ENCODE data around the gene REX1BD.
"Not testable (repeated sequence)": the region's sequence is repeated elsewhere in the genome, so short reads cannot be mapped to it uniquely, and the experiment has no call there.

Gene REX1BD

DNA sequence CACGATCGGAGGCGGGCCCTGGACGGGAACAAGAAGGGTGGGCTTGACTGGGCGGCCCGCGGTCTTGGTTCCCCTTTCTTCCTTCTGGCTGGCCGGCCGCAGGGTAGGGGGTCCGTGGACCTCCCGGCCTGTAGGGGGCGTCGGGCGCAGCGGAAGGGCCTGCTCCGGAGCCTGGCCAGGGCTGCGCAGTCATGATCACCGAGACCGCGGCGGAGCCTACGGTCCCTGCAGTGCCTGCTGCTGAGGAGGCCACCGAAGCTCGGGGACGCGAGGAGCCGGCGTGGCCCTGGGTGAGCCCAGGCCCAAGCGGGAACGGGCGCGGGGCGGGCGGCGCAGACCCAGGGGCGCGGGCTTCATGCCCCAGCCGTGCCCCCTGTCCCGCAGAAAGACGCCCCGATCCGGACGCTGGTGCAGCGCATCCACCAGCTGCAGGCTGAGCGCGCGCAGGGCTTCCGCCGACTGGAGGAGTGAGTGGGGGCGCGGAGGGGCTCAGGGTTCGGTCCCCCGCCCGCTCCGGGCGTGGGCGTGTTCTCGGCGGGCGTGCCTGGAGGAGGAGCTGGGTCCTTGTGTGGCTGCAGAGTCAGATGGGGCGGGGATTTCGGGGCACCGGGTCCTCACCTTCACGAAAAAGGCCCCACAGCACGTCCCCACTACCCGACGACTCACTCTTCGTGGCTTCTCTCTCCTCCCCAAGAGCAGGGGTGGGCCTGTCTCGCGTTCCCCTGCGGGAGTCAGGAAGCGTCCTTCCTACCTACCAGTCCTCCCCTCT, at the start of gene REX1BD:
REX1BD (plus strand) TSS at position 188 of the 769 bp plus-strand sequence; CDS start at position 192, 4 bp downstream.
- H3K27ac ChIP-seq: peak within 1 kb of the TSS; percentile 93
- TF ChIP-seq ZFX (IDR thresholded peaks at IDR 0.05): peak; percentile 50; the same call in 1 of the 2 replicates
- TF ChIP-seq, protein P1, sequence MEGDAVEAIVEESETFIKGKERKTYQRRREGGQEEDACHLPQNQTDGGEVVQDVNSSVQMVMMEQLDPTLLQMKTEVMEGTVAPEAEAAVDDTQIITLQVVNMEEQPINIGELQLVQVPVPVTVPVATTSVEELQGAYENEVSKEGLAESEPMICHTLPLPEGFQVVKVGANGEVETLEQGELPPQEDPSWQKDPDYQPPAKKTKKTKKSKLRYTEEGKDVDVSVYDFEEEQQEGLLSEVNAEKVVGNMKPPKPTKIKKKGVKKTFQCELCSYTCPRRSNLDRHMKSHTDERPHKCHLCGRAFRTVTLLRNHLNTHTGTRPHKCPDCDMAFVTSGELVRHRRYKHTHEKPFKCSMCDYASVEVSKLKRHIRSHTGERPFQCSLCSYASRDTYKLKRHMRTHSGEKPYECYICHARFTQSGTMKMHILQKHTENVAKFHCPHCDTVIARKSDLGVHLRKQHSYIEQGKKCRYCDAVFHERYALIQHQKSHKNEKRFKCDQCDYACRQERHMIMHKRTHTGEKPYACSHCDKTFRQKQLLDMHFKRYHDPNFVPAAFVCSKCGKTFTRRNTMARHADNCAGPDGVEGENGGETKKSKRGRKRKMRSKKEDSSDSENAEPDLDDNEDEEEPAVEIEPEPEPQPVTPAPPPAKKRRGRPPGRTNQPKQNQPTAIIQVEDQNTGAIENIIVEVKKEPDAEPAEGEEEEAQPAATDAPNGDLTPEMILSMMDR (conservative IDR thresholded peaks at IDR 0.05): peak; percentile 97

DNA sequence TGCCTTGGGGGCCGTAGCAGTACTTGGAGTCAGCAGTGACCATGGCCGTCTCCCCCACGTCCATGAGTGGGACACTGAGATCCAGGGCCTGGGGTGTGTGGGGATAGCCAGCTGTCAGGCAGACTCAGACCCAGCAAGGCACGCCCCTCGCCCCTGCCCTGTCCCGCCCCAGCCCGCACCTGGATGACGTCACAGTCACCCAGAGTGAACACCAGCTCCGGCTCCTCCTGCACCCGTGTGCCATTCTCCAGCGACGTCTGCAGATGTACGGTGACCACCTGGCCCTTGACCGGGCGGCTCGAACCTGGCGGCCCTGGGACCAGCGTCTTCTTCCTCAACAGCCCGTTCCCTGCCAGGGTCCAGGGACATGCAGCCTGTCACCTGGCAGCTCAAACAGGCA, 49.2 kb upstream of the REX1BD start:
- no peak overlapping the region for H3K27ac ChIP-seq
- TF ChIP-seq ZFX (IDR thresholded peaks at IDR 0.05): no peak
- TF ChIP-seq, protein P1 (conservative IDR thresholded peaks at IDR 0.05): no peak

DNA sequence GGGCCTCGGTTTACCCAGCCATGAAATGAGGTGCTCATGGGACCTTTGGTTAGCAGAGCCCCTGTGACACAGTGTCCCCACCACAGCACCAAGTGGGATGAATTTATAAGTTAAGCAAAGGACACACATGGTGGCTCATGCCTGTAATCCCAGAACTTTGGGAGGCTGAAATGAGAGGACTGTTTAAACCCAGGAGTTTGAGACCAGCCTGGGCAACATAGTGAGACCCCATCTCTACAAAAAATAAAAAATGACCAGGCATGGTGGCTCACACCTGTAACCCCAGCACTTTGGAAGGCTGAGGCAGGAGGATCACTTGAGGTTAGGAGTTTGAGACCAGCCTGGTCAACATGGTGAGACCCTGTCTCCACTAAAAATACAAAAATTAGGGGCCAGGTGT, 48.4 kb upstream of the REX1BD start:
- not testable (repeated sequence) for H3K27ac ChIP-seq

DNA sequence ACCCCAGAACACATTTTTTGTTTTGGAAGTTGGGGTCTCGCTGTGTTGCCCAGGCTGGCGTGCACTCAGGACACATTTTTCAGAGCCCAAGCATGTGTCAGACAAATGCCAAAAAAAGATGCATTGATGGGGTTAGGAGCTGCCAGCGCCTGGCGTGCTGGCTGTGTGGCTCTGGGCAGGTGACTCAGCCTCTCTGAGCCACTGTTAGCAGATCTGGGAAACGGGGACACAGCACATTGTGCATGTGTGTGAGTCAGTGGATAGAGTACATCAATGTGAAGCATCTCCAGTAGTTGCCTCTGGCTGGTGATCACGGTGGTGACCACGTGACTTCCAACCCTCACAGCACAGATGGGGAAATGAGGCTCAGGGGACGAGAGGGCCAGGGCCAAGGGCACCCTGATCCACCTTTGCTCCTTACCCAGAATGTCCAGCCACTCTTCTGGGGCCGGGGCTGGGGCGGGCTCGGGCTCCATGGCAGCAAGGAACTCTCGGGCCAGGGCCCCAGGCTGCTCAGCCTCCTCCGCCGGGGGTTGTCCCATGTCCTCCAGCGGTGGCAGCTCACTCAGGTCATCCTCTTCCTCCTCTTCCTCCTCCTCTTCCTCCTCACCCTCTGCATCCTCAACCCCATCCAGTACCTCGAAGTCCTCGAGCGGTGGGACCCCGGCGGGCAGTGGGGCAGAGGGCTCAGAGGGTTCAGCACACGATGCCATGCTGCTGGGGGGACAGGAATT, 47.2 kb upstream of the REX1BD start:
- no peak for TF ChIP-seq ZFX (IDR thresholded peaks at IDR 0.05)
- TF ChIP-seq, protein P1 (conservative IDR thresholded peaks at IDR 0.05): no peak

DNA sequence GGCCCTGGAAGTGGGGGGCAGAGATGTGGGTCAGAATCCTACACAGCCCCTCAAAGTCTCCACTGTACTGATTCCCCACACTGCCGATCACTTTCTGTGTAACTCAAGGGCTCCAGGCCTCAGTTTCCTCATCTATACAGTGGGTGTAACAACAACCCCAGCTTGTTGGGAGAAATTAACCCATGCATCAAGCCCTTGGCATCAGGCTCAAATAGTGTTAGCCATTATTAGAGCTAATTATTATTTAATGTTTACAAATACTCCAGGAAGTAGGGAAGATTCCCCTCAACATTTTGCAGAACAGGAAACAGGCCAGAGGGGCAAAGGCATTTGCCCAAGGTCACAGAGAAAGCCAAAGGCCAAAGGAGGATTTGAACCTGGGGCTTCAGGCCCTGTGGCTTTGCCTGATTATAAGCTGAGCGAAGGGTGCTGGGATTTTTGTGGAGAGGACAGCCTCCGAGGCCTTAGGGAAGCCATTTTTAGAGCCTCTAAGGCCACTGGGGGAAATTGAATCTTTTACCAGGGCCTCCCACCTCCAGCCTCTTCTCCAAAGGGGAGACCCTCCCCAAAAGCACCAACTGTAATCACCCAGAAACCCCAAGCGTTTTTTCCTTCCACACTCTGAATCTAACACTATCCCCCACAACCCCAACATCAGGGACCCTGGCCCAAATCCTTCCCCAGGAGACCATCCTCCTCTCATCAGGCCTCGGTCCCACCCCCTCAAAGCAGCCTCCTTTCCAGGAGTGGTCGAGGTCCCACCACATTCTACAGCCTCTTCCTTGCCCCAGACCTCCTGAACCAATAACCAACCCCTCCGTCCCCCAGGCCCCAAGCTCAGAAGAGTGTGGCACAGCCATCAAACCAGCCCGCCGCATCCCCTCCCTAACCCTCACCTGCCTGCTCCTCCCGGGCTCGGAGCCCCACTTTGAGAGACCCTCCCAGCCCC, 46.3 kb upstream of the REX1BD start:
- TF ChIP-seq, protein P1 (conservative IDR thresholded peaks at IDR 0.05): no peak
- no peak for TF ChIP-seq ZFX (IDR thresholded peaks at IDR 0.05)
- peak overlapping the region; percentile 78 for H3K27ac ChIP-seq

More for the DNA sequence above, 47.2 kb upstream of the REX1BD start:
- H3K27ac ChIP-seq: peak overlapping the region; percentile 78; the same call in 1 of the 2 replicates

DNA sequence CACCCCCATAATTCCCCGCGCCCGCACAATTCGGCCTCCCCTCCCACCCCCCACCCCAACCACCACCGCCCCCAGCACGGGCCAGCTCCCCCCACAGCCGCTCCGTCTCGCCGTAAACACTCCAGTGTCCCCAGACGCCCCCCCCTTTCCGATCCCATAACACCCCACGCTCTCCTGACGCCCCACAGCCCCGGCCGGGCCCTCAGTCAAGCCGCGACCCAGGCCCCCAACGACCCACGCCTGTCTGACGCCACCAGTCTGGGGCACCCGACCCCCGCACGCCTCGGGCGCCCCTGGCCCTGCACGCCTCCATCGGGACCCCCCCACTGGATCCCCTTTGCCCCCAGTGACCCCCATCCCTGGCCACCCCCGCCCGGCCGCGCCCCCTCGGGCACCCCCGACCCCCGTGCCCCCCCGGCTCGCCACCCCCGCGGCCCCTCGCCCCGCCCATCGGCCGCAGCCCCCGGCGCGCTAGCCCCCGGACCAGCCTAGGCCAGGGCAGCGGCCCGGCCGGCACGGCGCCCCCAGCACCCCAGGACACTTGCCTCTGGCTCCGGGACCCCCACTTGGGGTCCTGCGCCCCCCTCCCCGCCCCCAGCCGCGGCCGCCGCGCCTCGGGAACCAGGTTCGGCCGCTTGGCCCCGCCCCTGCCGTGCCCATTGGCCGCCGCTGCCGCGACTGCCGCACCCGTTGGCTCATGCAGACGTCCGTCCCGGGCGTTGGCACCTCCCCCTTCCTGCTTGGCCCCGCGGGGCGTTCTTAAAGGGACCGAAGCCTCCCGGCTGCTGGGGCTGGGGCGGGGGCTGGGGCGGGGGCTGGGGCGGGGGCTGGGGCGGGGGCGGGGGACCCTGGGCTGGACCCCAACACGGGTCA, 45.4 kb upstream of the REX1BD start, which contains the start of gene FKBP8:
FKBP8 (minus strand) TSS at position 633 of the 873 bp plus-strand sequence. CDS start 1,603 bp downstream, outside the sequence.
- TF ChIP-seq, protein P1 (conservative IDR thresholded peaks at IDR 0.05): no peak
- TF ChIP-seq ZFX (IDR thresholded peaks at IDR 0.05): no peak

More for the DNA sequence above, 45.4 kb upstream of the REX1BD start, which contains the start of gene FKBP8:
- H3K27ac ChIP-seq: peak within 1 kb of the TSS; percentile 78
